ENCODE results near the gene KAT7.
A peak's percentile ranks its signal among the peaks of the same experiment; 100 is the strongest.

Gene KAT7

DNA sequence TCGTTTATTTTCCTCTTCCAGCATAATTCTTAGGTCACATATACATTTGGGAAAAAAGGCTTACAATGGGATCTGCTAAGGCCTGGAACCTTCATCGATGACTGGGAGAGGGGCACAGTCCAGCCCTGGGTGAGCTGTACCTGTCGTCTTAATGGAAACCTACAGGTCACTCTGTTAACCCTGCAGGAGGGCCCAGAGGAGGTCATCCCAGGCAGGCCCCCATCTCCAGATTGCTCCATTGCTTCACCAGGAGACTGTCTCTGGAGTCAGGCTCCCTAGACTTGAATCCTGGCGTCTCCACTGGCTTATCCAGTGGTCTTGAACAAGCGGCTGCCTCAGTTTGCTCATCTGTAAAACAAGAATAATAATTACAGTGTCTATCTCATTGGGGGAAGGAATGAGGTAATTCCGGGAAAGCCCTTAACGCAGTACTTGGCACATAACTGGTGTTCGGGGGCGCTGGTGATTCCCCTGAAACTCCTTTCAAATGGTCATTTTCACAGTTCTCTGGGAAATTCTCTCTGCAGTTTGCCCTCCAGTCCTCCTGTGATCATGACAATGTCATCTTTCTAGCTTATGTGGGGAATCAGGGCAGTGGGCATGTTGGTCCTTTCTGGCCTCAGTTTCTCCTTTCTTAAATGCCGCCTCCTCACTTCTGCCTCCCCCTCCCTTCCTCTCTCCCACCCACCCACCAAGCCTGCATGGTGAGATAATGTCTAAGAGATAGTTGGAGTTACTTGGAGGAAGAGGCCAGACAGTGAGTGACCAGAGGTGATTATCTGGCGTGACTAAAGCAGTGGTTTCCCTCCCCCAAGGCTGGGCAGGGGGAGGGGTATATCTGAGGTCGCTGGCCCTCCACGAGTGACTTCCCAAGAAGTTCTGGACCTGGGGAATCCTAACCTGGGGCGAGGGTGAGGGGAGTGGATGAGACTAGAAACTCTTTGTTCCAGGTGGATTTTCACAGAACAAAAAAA, 90.7 kb downstream of the KAT7 start:
- DNase-seq (ENCODE audit: insufficient read length, low spot score) (no peak), FAIRE-seq (no peak)
- TF ChIP-seq, protein P1, sequence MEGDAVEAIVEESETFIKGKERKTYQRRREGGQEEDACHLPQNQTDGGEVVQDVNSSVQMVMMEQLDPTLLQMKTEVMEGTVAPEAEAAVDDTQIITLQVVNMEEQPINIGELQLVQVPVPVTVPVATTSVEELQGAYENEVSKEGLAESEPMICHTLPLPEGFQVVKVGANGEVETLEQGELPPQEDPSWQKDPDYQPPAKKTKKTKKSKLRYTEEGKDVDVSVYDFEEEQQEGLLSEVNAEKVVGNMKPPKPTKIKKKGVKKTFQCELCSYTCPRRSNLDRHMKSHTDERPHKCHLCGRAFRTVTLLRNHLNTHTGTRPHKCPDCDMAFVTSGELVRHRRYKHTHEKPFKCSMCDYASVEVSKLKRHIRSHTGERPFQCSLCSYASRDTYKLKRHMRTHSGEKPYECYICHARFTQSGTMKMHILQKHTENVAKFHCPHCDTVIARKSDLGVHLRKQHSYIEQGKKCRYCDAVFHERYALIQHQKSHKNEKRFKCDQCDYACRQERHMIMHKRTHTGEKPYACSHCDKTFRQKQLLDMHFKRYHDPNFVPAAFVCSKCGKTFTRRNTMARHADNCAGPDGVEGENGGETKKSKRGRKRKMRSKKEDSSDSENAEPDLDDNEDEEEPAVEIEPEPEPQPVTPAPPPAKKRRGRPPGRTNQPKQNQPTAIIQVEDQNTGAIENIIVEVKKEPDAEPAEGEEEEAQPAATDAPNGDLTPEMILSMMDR (IDR thresholded peaks at IDR 0.05; ENCODE audit: insufficient read depth, missing control alignments): no peak

DNA sequence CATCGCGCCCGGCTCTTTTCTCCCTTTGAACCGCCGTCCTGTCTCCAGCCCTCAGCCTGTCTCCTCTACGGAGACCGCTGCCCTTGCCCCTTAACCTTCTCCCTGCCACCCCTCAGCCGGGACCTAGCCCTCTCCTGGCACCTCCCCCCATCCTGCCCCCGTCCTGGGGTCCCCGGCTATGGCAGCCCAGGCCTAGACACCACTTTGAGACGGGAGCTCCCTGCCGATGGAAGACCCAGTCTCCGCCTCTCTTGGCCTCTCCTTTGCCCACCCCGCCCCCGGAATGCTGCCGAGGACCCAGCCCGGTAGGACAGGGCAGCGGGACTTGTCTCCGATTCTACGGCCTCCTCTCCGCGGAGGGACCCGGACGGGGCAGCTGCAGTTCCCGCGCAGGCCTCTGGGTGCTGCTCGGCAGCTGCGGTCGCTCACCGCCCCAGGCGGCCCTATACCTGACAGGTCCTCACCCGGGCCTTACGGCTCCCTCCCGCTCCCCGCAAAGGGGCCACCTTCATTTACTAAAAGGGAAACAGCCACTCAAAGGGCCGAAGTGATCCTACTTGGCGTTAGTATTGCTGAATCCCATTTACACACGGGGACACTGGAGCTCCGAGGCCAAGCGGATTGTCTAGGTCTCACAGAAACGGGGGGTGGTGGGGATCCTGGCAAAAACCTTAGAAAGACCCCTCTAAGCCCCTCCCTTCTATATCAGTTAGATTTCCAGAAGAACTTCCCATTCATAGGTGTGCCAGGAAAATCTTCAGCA, 92.0 kb downstream of the KAT7 start:
- no peak for FAIRE-seq

DNA sequence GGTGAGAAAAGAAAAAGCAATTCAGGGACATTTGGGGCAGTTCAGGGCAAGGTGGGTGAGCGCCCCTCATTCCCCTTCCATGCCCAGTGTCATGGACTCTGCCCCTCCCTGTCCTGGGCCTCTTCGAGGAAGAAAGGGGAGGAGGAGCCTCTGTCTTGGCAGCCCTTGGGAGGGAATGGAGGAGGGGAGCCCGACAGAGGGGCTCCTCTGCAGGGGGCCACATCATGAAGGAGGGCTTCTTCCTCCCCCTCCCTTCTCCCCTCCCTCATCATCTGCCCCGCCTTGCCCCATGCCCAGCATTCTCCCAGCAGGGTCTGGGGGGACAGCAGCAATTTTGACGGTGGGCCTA, 92.5 kb downstream of the KAT7 start:
- FAIRE-seq: no peak
- TF ChIP-seq, protein P1 (IDR thresholded peaks at IDR 0.05; ENCODE audit: insufficient read depth, missing control alignments): no peak
- no peak for DNase-seq (ENCODE audit: insufficient read length, low spot score)

More for the DNA sequence above, 92.0 kb downstream of the KAT7 start:
- peak; percentile 95 for DNase-seq (ENCODE audit: insufficient read length, low spot score)
- TF ChIP-seq, protein P1 (IDR thresholded peaks at IDR 0.05; ENCODE audit: insufficient read depth, missing control alignments): peak; percentile 90

DNA sequence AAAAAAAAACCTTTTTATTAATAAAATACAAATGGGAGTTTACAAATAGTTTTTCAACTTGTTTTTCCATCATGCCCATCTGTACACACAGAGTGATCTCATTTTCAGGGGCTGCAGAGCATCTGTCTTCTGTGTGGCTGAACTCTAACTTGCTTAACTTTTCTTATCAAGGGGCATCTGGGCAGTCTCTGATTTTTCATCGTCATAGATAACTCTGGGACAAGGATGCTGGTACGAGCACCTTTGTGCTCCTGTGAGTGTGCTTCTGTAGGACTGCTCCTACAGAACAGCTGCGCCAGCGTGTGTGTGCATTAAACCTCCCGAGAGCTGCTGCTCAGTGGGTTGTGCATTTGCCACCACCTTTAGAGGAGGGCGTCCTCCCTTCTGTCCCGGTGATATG, 94.0 kb downstream of the KAT7 start:
- TF ChIP-seq, protein P1 (IDR thresholded peaks at IDR 0.05; ENCODE audit: insufficient read depth, missing control alignments): no peak
- no peak for FAIRE-seq
- DNase-seq (ENCODE audit: insufficient read length, low spot score): no peak

Measured in D721Med (cell line).